CD4-positive, alpha-beta T cell treated with Interleukin-4 for 4 hours (primary cell): ENCODE data around the gene FCER2.

Source experiments
- DNase-seq: peaks from one replicate; pipeline ENCODE4 v3.0.0-alpha.2; 2020

Gene FCER2

DNA sequence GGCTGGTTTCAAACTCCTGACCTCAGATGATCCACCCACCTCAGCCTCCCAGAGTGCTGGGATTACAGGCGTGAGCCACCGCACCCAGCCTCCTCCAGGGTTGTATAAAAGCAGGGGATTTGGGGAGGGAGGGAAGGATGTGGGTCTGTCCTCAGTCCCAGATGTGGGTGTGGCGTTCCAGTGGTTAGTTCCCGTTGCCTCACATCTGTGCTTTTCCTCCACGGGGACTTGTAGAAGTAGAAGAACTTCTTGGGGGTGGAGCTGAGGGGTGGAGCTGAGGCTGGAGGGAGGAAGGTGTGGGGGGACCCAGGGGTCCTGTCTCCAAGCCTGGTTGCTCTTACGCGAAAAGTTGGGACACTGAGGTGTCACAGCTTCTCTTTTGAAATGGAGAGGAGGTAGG lies 25.6 kb downstream of the FCER2 start:
- DNase-seq, result no peak

GRCh38 chr19:7674010-7675005 lies 27.6 kb downstream of the FCER2 start:
- no peak for DNase-seq

GRCh38 chr19:7672522-7672921 lies 29.4 kb downstream of the FCER2 start:
- no peak for DNase-seq

DNA sequence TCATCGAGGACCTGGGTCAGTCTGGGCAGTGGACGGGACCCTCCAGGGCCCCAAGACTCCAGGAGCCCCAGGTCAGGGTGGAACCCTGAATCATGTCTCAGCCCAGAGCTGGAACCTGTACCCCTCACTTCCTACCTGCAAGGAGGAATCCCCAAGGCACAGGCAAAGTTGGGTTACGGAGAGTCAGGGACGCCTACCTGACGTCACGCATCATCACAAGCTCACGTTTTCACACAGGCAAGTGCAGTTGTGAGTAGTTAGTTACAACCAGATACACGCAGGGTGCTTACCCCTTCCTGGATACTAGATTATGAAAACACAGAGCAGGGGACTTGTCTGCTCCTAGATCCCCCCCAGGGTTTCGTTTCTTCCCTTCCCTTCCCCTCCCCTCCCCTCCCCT lies 31.1 kb downstream of the FCER2 start:
- DNase-seq, result no peak

GRCh38 chr19:7670150-7670783 lies 31.7 kb downstream of the FCER2 start:
- DNase-seq, result no peak

DNA sequence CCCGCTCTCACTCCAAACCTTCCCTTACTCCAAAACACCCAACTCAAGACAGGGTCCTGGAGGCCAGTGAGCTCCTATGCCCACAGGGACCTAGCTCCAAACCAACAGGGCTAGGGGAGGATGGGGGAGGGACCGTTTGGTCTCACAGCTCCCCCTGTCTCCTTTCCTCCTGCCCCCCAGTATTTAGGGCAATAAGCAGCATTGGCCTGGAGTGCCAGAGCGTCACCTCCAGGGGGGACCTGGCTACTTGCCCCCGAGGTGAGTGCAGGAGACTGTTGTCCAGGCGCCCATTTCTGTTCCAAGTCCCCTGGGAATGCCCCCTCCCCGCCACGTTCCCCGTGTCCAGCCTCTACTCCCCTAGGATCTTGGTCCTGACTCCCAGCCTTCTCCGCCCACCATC lies 32.3 kb downstream of the FCER2 start:
- DNase-seq, result no peak

- no peak for DNase-seq
Observed at GRCh38 chr19:7668842-7669241, 33.1 kb downstream of the FCER2 start, which contains the start of gene RETN. TSS of gene RETN (plus strand) at chr19:7669049. CDS start at chr19:7669327, 278 bp downstream.

DNA sequence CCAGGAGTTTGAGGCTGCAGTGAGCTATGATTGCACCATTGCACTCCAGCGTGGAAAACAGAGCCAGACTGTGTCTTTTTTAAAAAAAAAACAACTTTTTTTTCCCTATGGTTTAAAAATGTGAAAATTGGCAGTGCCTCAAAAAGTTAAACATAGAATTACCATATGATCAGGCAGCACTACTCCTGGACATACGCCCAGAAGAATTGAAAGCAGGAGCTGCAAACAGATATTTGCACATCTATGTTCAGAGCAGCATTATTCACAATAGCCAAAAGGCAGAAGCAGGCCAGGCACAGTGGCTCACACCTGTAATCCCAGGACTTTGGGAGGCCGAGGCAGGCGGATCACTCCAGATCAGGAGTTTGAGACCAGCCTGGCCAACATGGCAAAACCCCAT lies 36.9 kb downstream of the FCER2 start:
- DNase-seq, result no peak

DNA sequence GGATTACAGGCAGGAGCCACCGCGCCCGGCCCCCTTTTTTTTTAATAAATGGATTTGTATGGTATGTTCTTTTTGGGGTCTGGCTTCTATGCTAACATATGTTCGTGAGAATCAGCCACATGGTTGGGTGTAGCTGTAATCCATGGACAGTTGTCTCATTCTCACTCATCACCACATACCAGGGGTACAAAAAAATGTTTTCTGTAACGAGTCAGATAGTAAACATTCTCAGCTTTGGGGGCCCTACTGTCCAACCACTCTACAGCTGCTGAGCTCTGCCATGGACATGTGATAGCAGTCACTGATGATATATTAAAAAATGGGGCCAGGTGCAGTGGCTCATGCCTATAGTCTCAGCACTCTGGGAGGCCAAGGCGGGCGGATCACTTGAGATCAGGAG lies 38.2 kb downstream of the FCER2 start:
- no peak for DNase-seq

GRCh38 chr19:7662657-7663056 lies 39.3 kb downstream of the FCER2 start:
- DNase-seq, result no peak

DNA sequence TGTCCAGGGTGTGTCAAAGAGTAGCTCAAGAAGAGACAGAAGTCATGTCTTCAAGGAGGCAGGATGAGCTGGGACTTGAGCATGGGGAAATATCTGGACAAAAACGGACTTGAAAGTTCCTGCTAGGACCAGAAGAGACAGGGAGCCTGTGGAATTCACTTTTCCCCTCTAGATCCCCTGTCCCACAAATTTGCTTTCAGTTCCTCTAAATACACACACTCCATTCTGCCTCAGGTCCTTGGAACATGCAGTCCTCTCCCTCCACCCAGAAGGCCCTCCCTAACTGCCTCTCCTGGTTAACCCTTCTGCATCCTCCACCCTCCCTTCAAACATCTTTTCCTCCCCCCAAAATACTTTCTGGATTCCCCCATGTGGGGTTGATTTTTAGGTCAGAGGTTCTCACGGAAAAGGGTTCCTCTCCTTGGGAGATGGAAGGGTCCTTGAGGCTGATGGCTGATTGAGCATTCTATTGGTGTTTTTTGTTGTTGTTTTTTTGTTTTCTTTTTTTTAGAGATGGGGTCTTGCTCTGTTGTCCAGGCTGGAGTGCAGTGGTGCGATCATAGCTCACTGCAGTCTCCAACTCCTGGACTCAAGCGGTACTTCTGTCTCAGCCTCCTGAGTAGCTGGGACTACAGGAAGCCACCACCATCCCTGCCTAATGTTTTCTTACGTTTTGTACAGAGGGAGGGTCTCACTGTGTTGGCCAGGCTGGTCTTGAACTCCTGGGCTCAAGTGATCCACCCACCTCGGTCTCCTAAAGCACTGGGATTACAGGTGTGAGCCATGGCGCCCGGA lies 40.0 kb downstream of the FCER2 start:
- no peak for DNase-seq

DNA sequence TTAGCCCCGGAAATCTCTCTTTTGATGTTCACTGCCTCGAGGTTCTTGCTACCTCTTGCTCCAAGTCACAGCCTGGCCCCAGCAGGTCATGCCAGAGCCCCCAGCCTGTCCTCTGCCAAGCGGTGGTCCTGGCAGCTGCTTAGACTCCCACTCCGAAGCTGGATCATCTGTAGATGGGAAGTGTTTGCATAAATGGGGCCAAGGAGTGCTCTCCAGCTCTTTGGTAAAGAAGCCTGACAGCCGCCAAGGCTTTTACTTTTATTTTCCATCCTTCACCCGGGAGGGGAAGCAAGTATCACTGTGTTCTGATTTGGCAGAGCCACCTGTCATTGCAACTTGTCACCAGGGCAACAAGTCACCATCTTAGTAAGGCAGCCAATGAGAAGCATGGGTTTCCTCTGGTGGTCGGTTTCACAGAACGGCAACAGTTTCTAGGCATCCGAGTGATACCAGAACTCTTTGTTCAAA lies 43.7 kb downstream of the FCER2 start:
- DNase-seq, result peak; percentile 53

GRCh38 chr19:7657131-7657751 lies 44.7 kb downstream of the FCER2 start:
- DNase-seq, result no peak

- no peak for DNase-seq
Observed at GRCh38 chr19:7655581-7655980, 46.4 kb downstream of the FCER2 start.

- no peak for DNase-seq
Observed at GRCh38 chr19:7654401-7654800, 47.5 kb downstream of the FCER2 start.

DNA sequence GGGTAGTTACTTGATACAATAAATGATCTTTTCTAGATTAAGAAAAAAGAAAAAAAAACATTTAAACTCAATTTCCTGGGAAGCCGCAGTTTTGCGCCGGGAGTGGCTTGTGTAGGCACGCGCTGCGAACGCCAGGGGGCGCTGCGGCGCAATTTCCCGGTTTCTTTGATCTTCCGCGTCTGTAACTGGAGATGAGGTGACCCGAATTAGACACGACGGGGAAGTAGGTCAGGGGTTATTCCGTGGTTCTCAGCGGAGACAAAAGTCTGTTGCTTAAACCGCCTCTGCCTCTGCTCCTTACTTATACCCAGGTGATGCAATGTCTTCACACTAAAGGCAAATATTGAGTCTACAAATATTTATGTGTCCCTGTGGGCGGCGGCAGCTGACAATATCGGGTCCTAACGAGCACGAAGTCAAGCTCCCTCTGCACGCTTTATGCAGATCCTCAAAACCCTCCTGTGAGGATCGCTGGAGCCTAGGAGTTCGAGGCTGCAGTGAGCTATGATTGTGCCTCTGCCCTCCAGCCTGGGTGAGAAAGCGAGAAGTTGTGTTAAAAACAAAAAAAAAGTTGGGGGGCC lies 49.8 kb downstream of the FCER2 start:
- DNase-seq, result peak; percentile 87

GRCh38 chr19:7650148-7650547 lies 51.8 kb downstream of the FCER2 start:
- DNase-seq, result no peak

GRCh38 chr19:7648265-7649014 lies 53.5 kb downstream of the FCER2 start:
- DNase-seq, result no peak

GRCh38 chr19:7647156-7647555 lies 54.8 kb downstream of the FCER2 start:
- DNase-seq, result no peak

- DNase-seq, result no peak
Observed at GRCh38 chr19:7646426-7646700, 55.6 kb downstream of the FCER2 start.

DNA sequence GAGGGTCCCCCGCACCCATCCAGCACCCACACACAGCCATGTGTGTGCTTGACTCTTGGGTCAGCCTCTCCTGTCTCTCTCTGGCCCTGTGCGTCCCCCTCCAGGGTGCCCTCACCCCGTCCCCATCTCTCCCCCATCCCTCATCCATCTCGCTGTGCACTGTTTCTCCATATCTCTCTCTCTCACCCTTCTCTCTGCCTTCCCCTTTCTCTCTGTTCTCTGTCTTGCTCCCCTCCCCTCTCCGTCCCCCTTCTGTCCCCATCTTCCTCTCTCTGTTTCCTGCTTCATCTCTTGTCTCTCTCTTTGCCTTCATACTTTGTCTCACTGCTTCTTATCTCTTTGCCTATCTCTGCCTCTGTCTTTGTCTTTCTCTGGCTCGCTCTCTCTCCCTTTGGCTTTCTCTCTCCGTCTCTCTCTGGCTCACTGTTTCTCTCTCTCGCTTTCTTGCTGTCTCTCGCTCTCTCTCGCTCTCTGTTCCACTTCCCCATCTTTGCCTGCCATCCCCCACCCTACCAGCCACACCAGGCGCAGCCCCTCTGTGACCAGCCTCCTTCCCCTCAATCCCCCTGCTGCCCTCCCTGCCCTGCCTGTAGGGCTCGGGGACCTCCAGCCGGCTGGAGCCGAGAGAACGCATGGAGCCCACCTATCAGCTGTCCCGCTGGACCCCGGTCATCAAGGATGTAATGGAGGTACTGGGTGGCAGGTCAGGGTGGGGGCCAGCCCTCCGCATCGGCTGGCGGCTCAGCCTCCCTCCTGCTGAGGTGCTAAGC lies 56.1 kb downstream of the FCER2 start:
- DNase-seq, result no peak
